GM13977 (cell line): ENCODE results near the gene RNF186.

ENCODE experiments used
- DNase-seq: peaks from one replicate; pipeline ENCODE4 v3.0.0; 2012; ENCODE audit warnings: low spot score
- in situ Hi-C: fragments of 300-500 bp; cut with MboI; formaldehyde crosslinking; loops from one replicate; pipeline ENCODE4 v1.12.0; 2022; ENCODE audit warnings: low sequenced_read_pairs, low pct_unique_long_range_greater_than_20kb, mixed read lengths, inconsistent platforms; ENCODE audit not compliant: unreplicated experiment
- TF ChIP-seq, protein P1 (sequence below): IDR thresholded peaks from 2 replicates; pipeline ENCODE4 v1.5.1; 2012; ENCODE audit warnings: mild to moderate bottlenecking, control low read depth; ENCODE audit not compliant: insufficient read depth; ENCODE audit errors: extremely low read depth, missing control alignments

RNF186 gene, protein sequence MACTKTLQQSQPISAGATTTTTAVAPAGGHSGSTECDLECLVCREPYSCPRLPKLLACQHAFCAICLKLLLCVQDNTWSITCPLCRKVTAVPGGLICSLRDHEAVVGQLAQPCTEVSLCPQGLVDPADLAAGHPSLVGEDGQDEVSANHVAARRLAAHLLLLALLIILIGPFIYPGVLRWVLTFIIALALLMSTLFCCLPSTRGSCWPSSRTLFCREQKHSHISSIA

DNA sequence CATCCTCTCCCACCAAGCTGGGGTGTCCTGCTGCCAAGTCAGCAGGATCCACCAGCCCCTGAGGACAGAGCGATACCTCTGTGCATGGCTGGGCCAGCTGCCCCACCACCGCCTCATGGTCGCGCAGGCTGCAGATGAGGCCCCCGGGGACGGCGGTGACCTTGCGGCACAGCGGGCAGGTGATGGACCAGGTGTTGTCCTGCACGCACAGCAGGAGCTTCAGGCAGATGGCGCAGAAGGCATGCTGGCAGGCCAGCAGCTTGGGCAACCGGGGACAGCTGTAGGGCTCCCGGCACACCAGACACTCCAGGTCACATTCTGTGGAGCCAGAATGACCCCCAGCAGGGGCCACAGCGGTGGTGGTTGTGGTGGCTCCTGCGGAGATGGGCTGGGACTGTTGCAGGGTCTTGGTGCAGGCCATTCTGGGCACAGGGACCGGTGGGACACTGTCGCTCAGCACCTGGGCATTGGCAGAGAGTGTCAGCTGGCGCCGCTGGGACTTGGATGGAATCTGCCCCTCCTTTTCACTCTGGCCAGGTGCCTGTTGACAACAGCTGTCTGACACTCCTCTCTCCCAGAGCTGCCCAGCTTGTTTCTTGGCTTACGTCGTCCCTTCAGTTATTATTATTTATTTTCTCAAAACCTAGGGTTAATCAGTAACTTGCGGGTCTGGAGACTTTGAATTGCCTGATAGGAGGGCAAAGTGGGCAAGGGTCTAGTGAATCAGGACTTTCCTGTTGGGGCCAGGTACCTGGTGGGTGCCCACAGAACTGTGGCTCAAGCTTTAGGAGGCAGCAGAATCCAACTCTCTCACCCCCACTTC, at the start of gene RNF186:
Gene RNF186, minus strand, starts transcription at position 603 of the 823 bp plus-strand sequence. Its CDS starts 182 bp downstream, at position 421.
- no peak for DNase-seq
- TF ChIP-seq, protein P1, sequence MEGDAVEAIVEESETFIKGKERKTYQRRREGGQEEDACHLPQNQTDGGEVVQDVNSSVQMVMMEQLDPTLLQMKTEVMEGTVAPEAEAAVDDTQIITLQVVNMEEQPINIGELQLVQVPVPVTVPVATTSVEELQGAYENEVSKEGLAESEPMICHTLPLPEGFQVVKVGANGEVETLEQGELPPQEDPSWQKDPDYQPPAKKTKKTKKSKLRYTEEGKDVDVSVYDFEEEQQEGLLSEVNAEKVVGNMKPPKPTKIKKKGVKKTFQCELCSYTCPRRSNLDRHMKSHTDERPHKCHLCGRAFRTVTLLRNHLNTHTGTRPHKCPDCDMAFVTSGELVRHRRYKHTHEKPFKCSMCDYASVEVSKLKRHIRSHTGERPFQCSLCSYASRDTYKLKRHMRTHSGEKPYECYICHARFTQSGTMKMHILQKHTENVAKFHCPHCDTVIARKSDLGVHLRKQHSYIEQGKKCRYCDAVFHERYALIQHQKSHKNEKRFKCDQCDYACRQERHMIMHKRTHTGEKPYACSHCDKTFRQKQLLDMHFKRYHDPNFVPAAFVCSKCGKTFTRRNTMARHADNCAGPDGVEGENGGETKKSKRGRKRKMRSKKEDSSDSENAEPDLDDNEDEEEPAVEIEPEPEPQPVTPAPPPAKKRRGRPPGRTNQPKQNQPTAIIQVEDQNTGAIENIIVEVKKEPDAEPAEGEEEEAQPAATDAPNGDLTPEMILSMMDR: no peak
- in situ Hi-C loops: no loop called here

DNA sequence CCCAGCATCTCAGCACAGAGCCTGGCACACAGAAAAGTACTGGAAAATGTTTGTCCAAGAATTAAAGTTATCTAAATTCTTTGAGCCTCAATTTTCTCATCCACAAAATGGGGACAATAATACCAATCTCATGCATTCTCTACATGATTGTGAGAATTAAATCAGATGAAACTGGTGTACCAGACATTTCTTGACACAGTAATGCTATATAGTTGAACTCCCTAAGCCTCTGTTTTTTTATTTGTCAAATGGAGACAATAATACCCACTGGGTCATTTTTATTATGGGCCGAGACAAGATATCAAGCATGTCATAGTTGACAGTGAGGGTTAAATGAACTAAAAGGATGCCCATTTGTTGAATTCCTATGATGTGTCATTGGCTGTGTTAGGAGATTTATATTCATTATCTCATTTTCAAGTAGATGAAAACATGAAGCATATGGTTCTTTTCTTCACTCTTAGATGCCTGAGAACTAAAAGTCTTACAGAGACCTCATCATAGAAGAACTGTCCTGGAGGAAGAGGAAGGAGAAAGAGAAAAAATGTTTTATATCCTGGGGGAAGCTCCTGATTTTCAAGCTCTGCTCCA, 49.6 kb upstream of the RNF186 start:
- DNase-seq: no peak
- in situ Hi-C loops: no loop called here
- TF ChIP-seq, protein P1: no peak

DNA sequence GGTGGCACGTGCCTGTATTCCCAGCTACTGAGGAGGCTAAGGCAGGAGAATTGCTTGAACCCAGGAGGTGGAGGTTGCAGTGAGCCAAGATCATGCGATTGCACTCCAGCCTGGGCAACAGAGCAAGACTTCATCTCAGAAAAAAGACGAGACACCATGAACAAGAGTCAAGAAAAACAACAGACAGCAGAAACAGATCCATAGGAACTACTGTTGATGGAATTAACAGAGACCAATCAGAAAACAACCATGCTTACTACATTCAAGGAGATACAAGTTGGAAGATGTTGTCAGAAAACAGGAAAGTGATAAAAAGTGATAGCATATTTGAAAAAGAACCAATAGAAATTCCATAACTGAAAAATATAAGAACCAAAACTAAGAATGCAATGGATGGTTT, 47.9 kb upstream of the RNF186 start:
- in situ Hi-C loops: no loop called here
- no peak for DNase-seq
- TF ChIP-seq, protein P1: no peak

DNA sequence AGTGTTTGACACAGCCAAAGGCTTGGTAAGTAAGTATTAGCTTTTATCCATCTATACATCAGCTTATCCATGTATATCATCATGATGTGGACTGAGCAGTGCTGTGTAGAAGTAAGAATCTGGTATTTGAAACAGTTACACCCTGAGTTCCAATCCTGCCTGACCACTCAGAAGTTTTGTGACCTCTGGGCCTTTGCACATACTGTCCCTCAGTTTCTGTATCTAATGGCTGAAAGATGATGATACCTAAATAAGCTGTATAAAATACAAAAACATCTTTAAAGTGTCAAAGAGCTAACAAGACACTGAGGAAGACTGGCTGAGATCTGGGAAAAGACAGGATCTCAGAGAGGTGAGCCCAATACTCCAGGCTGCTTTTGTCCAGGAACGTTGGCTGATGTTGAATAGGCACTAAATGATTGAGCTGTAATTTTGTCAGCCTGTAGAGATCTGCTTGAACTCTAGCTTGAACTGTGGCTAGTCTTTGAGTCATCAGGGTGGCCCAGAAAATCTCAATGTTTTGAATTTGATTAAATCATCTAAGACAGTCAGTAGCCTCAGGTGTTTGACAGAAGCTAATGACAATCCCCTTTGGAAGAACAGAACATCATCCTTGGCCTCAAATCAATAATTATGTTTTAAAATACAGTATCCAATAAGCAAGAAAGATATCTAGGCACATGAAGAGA, 46.9 kb upstream of the RNF186 start:
- TF ChIP-seq, protein P1: no peak
- in situ Hi-C loops: no loop called here

DNA sequence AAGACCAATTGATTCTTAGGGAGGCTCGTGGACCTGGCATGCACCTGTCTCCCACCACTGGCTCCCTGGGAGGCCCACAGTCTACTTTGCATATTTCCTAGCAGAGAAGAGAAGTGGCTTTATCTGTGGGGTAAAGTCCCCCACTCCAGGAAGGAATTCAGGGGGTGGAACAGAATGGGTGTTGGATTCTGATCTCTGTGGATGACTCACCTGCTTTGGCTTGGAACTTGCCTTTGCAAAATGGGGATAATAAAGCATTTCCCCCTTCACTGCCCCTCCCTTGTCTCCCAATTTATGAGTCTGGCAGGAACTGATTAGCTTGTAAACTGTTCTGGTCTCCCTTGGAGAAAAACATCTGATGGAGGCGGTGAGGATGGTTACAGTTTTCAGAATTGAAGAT, 46.0 kb upstream of the RNF186 start:
- no peak for DNase-seq
- in situ Hi-C loops: no loop called here
- TF ChIP-seq, protein P1: no peak

More for the DNA sequence above, 46.9 kb upstream of the RNF186 start:
- DNase-seq: no peak

DNA sequence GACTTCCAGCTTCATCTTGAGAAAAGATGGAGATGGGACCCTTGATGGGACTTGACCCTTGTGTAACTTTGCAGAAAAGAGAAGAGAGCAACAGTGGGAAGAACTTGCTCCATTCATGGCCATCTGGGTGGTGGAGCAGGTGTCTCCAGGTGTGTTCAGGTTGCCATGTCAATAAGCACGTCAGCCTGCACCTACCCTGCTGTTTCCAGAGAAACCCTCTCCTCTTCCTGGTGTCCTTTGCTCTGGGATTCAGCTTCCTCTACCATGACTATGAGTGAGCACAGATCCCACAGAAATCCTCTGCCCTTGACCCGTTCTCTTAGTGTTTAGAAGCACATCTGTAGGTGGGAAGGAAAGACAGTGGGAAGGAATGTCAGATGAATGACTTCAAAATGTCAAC, 45.3 kb upstream of the RNF186 start:
- in situ Hi-C loops: no loop called here
- TF ChIP-seq, protein P1: no peak
- DNase-seq: no peak
